ENCODE measurements around the gene GNAQ.

Gene GNAQ

DNA sequence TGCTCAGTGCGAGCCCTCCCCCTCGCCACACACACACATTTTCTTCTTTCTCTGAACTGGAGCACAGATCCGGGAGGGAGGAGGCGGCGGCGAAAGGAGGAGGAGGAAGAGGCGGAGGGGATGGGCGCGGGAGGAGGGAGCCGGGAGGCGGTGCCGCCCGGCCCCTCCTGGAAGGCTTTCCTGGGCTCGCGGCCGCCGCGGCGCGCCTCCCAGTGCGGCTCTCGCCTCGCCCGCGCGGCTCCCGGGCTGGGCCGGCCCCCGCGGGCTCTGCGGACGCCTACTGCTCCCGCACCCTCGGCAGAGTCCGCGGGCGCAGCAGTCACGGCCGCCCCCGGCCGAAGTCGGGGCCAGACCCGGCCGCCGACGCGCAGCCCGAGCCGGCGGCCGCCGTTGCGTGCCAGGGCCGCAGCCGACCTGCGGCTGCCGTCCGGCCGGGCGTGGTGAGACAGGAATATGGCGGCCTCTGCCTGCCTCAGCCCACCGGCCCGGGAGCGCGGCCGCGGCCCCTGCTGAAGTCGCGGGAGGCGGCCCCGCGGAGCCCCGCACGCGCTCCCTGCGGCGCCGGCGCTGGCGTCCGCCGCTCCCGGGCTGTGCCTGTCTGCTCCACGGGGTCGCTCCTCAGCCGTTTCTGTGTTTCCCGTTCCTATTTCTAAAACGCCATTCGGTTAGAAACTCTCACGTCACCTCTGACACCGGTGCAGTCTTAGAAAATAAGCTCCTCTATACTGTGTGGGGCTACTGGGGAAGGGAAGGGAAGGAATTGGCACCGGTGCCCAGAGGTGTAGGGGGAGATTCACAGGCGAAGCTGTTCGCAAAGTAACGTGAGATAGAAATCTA, 500 bp upstream of the GNAQ start:
- peak; percentile 95 for DNase-seq (ENCODE audit: low read depth)

DNA sequence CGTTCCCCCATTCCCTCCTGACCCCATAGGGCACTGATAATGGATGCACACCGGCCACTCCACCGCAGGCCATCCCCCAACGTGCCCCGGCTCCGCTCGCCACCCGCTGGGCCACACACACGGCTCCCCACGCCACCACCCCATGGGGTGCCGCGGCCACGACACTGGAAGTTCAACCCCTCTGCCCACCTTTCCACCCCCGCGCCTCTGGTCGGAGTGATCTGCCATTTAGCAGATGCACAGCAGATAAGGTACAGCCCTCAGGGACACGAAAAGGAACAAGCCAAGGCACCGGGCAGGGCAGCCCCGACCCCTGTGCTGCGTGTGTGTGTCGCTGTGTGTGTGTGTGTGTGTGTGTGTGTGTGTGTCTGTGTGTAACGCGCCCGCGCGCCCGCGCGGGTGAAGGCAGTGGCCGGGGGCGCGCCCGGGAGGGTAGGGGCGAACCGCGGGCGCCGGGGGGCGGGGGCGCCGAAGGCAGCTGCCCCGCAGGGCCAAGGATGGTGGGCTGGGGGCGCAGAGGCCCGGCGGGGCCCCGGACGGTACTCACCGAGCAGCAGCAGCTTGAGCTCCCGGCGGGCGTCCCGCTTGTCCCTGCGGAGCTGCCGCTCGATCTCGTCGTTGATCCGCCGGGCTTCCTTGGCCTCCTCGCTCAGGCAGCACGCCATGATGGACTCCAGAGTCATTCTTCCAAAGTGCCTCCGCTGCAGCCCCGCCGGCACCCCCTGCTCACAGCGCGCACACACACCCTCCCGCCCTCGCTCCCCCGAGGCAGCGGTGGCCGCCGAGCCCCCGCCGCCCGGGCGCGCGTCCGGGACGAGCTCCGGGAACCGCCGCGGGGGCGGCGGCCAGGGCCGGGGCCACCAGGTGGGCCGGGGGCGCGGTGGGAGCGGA, 813 bp downstream of the GNAQ start:
- DNase-seq (ENCODE audit: low read depth) = no peak

DNA sequence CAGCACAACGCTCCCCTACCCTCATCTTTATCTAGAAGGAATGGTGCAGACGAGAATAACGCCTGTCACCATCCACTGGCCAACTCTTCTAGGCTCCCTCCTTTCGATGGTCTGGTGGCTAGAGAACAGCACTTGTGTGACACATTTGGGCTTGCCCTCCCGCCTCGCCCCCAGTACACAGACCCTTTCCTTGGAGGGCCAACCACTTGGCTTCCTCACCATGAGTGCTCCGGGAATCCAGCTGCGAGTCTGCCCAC, 1.4 kb downstream of the GNAQ start:
- no peak for DNase-seq (ENCODE audit: low read depth)

DNA sequence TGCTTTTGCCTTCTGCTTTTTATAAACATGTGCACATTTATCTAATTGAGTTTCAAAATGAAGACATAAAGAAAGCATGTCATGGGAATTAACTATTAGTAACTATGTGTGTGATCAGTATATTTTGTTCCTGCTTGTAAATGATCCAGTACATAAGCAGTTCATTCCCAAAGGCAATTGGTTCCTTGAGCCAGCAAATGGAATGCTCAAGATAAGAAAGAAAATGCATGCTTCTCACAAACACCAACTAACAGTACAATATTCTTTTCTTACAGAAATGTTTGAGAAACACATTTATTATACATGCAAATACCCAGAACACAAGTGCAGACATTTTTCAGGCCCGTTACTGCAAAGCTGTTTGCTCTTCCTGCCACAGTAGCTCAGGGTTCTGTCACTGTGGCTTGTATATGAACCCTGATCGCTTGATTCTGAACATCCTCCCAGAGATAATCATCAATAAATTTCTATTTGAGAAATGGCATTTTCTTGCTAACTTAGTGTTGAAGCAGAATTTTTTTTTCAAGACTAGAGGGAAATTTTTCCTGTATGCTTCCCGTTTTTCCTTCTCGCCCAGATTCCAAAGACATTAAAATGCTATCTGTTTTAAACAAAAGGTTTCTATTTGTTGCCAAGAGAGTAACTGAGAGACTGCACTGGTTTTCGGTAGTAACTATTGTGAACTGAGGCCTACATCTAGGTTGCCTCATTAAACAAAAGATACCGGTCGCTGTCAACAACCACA, 1.9 kb downstream of the GNAQ start:
- DNase-seq (ENCODE audit: low read depth) = no peak

DNA sequence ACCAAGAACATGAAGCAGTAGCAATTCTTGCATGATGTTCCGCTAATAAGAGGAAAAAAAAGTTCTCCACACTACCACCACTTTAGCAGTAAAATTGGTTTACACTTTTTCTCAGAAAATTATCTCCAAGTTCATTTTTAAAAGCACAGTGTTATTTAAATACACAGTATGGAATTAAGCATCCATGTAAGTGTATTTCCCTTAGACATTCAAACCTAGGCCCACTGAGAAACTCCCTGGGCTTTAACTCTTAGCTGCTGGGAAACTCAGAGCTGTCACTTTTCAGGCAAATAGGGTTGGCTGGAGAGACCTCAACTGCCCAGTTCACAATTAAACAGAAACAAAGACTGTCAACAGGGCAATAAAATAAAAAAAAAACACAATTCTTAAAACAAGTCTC, 2.7 kb downstream of the GNAQ start:
- no peak for DNase-seq (ENCODE audit: low read depth)

DNA sequence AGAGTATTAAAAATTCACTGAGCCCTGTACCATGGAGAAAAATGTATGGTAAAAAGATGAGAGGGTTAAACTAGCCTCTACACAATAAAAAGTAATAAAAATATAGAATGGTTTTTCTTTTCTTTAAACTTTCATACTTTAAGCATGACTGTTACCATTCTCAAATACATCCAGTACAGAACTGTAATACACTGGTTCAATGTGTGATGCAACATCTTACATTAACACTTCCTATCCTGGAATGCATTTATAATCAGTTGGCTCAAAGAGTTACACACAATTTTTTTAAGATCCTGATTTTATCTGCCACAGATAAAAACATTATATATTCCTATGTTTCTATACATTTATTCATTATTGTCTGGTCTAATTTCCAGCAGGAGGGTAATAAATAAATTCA, 4.7 kb downstream of the GNAQ start:
- DNase-seq (ENCODE audit: low read depth) = peak; percentile 50

DNA sequence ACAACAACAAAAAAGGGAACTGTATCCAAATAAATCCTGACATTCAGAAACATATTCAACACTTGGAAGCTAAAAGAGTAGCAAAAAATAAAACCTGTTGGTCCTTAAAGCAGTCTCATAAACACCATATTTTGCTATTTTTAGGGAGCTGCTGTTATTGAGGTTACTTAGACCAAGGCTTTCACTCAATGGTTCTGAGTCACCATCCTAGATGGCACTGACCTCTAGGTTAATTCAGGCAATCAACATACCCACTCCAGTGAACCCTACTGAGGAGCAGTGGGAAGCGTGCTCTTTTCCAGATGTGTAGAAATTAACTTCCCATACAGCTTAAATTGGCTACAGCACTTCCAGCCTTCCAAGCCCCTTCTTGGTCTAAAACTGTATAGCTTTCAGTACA, 5.2 kb downstream of the GNAQ start:
- no peak for DNase-seq (ENCODE audit: low read depth)

DNA sequence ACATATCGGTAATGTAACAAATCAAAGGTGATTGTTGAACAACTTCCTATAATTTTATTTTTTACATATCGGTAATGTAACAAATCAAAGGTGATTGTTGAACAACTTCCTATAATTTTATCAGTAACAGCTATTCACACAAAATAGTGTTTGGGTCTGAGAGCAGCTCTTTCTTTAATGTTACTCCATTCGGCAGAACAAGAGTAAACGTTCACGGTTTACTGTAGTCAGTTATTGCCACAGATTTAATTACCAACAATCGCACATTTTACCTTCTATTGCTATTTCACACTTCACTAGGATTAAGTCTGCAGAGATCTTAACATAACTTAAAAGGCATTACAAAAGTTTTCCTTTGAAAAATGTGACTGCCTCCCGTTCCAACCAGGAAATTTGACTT, 6.4 kb downstream of the GNAQ start:
- no peak for DNase-seq (ENCODE audit: low read depth)

DNA sequence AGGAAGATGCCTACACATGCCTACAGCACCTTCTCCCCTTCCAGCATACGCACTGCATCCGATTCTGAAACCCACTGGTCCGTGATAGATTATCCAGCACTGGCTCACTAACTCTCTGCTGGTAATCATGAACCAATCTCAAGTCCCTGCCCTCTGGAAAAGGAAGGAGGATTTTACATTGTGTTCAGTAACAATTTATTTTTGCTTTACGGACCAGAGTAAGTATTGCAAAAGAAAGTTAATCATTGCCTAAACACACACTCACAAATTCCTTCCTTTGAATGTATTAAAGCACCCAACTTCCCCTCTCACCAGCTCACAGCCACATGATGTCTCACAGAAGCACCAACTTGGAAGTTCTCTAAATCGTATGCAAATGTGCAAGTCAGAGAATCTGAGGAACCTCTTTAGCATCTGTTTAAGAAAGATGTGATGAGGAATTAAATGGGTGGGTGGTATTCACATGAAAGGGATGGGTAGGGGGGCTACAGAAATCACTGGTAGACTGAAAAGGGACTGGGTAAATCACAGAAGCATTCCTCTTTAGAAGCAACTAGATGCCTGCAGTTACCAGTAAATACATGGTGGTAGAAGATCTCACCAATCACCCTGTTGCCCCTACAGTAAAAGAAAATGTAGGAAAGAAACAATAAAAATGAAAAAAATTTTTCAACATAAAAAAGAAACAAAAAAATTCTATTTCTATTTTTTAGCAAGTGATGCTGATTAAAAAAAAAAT, 8.4 kb downstream of the GNAQ start:
- DNase-seq (ENCODE audit: low read depth) = peak; percentile 87

DNA sequence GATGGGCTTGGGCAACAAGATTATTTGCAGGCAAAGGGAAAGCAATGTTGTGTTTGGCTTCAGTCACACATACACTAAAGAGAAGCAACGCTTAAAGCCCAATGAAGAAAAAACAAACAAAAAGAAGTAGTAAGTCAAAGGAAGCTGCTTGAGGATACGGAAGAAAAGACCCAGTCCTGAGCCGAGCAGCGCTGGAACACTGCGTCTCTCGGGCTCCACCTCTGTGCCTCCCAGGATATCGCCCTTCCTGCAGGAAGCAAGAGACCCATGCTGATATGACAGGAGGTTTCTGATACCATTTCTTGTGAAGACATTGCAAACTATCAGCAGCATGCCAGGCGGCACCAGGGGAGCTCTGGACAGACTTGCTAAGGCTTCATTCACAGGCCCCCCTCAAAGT, 9.9 kb downstream of the GNAQ start:
- peak; percentile 42 for DNase-seq (ENCODE audit: low read depth)

DNA sequence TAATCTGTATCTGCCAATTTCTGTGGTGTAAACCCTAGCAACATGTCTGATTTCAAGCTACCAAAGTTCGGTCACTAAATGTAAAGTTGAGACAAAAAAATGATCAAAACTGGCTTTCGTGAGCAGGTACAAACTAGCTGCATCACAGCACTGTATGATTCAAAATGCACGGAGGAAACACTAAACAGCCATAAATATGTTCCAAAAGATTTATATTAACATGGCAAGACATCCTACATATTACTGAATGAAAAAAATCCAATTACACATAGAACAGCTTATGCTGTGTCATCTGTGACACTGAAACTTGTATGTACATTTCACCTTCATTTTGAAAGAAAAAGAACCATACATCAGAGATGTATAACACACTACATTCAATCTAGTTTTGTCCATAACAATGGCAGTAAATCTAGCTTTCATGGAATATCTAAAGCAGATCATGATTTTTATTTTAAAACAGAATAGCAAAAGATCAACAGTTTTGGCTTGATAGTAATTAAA, 14.4 kb downstream of the GNAQ start:
- no peak for DNase-seq (ENCODE audit: low read depth)

DNA sequence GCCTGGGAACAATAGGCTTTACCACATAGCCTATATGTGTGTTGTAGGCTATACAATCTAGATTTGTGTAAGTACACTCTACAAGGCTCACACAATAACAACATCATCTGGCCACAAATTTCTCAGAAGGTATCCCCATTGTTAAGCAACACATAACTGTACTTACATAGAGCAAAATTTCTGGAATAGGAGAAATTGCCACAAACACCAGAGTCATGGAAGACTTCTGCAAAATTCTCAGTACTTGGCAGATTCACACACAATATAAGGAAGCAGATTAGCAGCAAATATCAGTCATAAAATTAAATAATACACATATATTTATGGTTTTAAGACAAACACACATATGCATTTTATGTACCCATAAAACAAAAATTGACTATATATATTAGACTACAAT, 16.4 kb downstream of the GNAQ start:
- peak; percentile 32 for DNase-seq (ENCODE audit: low read depth)

DNA sequence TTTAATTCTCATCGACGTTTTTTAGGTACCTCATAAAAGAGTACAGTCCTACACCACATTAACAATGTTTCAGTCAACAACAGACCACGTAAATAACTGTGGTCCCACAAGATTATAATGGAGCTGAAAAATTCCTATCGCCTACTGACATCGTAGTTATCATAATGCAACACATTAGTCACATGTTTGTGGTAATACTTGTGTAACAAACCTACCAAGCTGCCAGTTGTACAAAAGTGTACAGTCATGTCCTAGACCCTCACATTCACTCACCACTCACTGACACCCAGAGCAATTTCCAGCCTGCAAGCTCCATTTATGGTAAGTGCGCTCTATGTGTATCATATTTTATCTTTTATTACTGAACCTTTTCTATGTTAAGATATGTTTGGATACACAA, 16.8 kb downstream of the GNAQ start:
- DNase-seq (ENCODE audit: low read depth) = peak; percentile 94

DNA sequence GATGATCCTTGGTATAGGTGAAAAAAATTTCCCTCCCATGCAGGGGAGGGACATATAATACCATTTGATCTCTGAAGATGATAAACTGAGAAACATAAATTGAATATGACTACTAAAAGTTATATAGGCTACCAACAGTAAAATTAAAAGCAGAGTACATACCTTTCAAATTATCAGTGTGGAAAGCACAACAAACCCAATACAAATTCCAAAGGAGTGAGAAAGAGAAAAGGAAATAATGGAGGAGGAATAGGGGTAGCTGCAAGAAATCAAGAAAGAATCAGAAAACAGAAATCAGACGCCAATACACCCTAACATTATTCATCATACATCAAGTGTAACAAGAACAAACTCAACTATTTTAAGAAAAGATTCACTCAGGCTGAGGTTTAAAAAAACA, 17.7 kb downstream of the GNAQ start:
- DNase-seq (ENCODE audit: low read depth) = no peak

DNA sequence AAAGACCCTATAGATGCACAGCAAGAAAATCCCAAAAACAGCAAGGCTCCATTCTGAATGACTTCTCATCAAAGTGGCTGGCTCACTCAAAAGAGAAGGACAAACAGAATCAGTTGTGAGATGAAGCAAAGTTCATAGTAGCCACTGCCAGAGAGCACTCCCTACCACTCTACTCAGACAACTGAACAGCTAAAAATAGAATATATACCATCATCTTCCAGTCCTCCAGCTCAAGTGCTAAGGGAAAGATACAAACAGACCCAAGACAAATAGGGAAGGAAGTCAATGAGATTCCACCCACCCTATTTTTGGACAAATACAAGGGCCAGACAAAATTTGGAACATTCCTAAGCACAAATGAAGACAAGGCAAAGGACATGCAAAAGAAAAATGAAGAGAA, 20.6 kb downstream of the GNAQ start:
- DNase-seq (ENCODE audit: low read depth) = no peak

DNA sequence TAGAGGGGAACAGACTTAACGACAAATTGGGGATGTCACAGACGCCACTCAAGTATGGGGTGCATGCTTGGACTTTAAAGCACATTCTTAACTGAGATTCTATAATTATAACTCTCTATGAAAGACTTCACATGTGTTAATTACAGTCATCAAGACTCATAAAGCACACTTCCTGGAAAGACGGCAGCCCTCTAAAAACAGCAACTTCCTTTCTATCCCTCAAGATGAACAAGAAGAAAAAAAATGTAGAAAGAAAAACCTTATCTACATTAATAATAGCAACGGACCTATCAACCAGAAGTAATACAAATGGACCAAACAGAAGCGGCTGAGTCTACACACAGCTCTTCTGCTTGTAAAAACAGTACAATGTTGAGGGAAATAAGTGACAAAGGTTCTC, 21.2 kb downstream of the GNAQ start:
- DNase-seq (ENCODE audit: low read depth) = no peak

DNA sequence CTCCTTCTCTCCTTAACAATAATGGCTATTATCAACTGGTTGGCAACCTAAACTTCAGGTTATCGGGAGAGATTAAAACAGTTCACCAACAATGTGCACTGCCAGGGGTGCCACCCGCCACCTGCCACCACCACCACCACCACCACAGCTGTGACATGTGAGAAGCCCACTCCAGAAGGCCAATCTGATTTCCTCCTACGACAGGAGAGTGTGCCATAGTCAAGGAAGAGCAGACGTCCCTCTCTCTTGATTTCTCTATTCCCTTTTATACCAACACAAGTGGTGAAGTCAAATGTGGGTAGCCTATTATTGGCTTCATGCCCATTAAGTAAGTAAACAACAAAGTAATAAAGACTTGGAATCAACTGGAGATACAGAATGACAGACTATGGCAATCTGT, 22.4 kb downstream of the GNAQ start:
- DNase-seq (ENCODE audit: low read depth) = no peak

DNA sequence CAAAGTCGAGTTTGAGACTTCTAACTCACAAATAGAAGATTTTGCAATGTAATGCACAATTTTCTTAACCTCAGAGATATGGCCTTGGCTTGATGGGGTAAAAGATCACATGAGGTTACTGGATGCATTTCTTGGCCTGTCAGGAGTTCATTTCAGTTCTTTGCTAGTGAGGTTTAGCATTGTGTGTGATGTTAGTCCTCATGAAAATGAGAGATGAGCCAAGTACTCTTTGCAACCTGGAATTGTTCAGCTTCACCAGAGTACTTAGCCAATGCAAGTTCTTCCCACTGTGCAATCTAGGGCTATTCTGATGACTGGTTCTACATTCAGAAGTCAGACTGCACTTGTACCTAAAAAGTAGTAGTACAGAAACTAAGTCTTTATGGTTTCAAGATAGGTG, 24.9 kb downstream of the GNAQ start:
- DNase-seq (ENCODE audit: low read depth) = peak; percentile 90

DNA sequence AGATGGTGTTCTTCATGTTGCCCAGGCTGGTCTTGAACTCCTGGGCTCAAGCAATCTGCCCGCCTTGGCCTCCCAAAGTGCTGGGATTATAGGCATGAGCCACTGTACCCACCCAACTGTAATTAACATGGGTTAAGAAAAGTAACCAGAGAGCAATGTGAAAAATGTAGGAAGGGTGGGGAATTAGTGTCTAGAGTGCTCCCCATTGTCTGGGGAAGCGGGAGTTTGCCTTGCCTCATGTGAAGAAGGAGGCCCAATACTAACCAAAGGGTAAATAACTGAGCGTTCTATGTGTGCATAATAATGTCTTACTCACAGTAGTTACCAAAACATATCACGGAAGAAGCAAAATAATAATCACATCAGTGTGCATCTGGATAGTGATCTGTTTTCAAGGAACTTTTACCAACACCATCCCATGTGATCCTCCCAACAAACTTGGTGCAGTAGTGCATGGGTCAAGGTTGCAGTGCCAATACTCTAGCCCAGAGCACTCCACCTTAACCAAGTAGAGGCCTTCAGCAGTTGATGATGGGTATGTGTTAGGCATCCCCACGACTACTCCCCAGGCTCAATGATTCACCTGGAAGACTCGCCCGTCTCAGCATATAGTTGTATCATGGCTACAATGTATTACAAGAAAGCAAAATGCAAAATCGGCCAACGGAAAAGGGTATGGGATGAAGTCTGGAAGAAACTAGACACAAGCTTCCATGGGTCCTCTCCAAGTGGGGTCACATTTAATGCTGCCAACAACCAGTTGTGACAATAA, 26.2 kb downstream of the GNAQ start:
- no peak for DNase-seq (ENCODE audit: low read depth)

DNA sequence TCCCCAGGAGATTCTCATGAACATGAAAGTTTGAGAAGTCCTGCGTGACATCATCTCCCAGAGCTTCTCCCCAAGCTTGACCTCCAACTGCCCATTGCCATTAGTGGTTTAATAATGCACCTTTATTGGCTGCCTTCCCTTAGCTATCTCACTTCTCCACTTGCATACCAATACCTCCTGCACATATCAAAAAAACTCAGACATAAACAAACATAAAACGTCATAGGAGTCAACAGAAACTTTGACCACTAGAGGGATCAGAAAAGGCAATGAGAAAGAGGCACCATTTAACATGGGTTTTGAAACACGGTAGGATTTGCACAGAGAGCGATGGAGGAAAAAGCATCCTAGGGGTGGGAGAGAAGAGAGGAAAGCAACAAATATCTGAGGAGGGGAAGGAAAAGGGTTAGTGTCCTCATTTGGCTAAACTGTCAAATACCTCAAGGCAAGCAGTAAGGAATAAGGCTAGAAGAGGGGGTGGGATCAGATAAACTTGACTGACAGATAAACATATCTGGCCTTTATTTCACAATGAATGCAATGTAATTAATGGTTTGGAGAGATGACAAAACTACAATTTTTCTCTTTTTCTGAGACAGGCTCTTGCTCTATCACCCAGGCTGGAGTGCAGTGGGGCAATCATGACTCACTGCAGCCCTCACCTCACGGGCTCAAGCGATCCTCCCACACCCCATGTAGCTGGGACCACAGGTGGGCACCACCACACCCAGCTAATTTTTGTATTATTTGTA, 27.0 kb downstream of the GNAQ start:
- DNase-seq (ENCODE audit: low read depth) = peak; percentile 77

DNA sequence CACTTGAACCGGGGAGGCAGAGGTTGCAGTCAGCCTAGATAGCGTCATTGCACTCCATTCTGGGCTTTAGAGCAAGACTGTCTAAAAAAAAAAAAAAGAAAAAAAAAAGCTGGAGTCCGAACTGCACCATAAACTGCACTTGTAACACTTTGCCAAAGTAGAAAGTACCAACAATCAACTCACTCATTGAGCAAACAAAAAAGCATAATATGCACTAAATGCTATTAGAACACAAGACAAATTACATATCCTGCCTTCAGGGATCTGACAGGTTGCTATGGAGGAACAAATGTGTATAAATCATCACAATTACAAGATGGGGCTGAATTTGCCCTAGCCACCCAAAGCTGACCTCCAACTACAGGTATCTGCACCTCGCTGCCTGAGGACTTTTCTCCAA, 27.9 kb downstream of the GNAQ start:
- DNase-seq (ENCODE audit: low read depth) = no peak

Data from amniotic epithelial cell (primary cell).